ENCODE results near the gene MFSD12. TPM values are rescaled to one million over a fixed set of nuclear protein-coding genes. Genes with fewer than 3 reads are reported as not detected.
A peak's percentile ranks its signal among the peaks of the same experiment; 100 is the strongest.

Gene MFSD12
- total and polyA plus RNA-seq, 2 of the 8 experiments (the other 6 are each of a cell fraction or from before 2014, with no cell fraction given), result 59.6 to 71.3 TPM

GRCh38 chr19:3555653-3556422 lies 1.5 kb downstream of the MFSD12 start:
- H2AK5ac ChIP-seq (ENCODE audit: low read depth, low read length), result no peak overlapping the region
- peak overlapping the region; percentile 57; the same call in 1 of the 2 replicates for H4K8ac ChIP-seq (ENCODE audit: extremely low read depth, insufficient read depth, low read length)
- 93% methylated on average over 13 of the region's 15 CpGs; no CpG with 5 or more reads in 1 of the 2 experiments for WGBS, 2 experiments (ENCODE audit: extremely low coverage in 1 of 2, insufficient coverage in 1 of 2, insufficient read length in 1 of 2, insufficient replicate concordance in 2 of 2, low coverage in 1 of 2, low lambda C conversion rate in 2 of 2, missing lambda C conversion rate in 1 of 2)
- CTCF ChIA-PET (ENCODE audit: partially characterized antibody), result interaction anchor here (0.6 to 8.5 kb wide), 10 partner anchors 9 to 251 kb away, joined by 3 to 66 read pairs (median 4); no protein-coding TSS in a partner anchor
- peaks cover 0 to 8% of the 10 kb centered on the region in 2 experiments; a peak in 1 of 4 replicates for H3K79me2 ChIP-seq (ENCODE audit: control insufficient read depth in 1 of 2, insufficient read depth in 2 of 2, low read length in 2 of 2)
- H3K4me2 ChIP-seq (ENCODE audit: insufficient read depth in 1 of 2, low read depth in 2 of 2, low read length in 2 of 2), result peak overlapping the region; percentile 63 to 84; a peak in 2 of 4 replicates
- H3K9me3 ChIP-seq (ENCODE audit: insufficient read depth in 2 of 2, low read depth in 1 of 2, low read length in 1 of 2), result no peaks in the 10 kb centered on the region
- no peak overlapping the region for H2BK20ac ChIP-seq (ENCODE audit: low read length)
- H2BK12ac ChIP-seq (ENCODE audit: low read depth, low read length), result no peak overlapping the region
- H2BK15ac ChIP-seq (ENCODE audit: low read length), result no peak overlapping the region
- no peak overlapping the region for H3K4ac ChIP-seq (replicated peaks; ENCODE audit: insufficient read length, low read depth, low read length)
- H3K56ac ChIP-seq (replicated peaks; ENCODE audit: insufficient read length, low read depth, low read length), result no peak overlapping the region
- peaks cover 10 to 21% of the 10 kb centered on the region in 2 experiments for H4K20me1 ChIP-seq (replicated peaks in 1 of 2; ENCODE audit: control insufficient read depth in 1 of 2, insufficient read depth in 2 of 2, low read length in 2 of 2)
- no peak overlapping the region for H3K23ac ChIP-seq (ENCODE audit: insufficient read length)
- H3K23me2 ChIP-seq (ENCODE audit: low read depth, low read length), result peaks cover 11% of the 10 kb centered on the region
- FAIRE-seq (no peak), DNase-seq (ENCODE audit: low read depth in 1 of 2, low spot score in 2 of 2) (no peak)
- H3K27me3 ChIP-seq (replicated peaks in 1 of 4; ENCODE audit: control insufficient read depth in 3 of 4, extremely low read depth in 1 of 4, insufficient read depth in 3 of 4, low read length in 3 of 4), result peaks cover 0 to 15% (median 7%) of the 10 kb centered on the region in 4 experiments; a peak in 4 of 7 replicates
- POLR2A ChIA-PET (ENCODE audit: partially characterized antibody), result interaction anchor here (0.7 to 2.3 kb wide), 8 partner anchors 9 to 51 kb away, joined by 3 to 12 read pairs (median 4); partner anchors contain the start of genes HMG20B, TBXA2R and TEKTIP1
- peaks cover 7% of the 10 kb centered on the region for H3K79me1 ChIP-seq (ENCODE audit: low read depth, low read length)
- H3K36me3 ChIP-seq (ENCODE audit: control insufficient read depth in 2 of 4, insufficient read depth in 4 of 4, low read length in 3 of 4), result no peaks in the 10 kb centered on the region
- no peak overlapping the region for H2BK120ac ChIP-seq (replicated peaks; ENCODE audit: low read depth, low read length)
- no peak overlapping the region for H4K5ac ChIP-seq (ENCODE audit: insufficient read length, low read depth, low read length)
- H3K9ac ChIP-seq (replicated peaks in 1 of 4; ENCODE audit: extremely low read depth in 1 of 4, low read depth in 3 of 4, low read length in 3 of 4), result no peak overlapping the region
- no peak overlapping the region for H4K91ac ChIP-seq (replicated peaks; ENCODE audit: insufficient read length, low read length)
- peaks cover 0 to 8% (median 6%) of the 10 kb centered on the region in 4 experiments; a peak in 5 of 7 replicates for H3K4me1 ChIP-seq (replicated peaks in 1 of 4; ENCODE audit: control insufficient read depth in 3 of 4, insufficient read depth in 4 of 4, low read length in 3 of 4)
- H2BK5ac ChIP-seq (ENCODE audit: low read depth, low read length), result no peak overlapping the region
- no peak overlapping the region for H2AFZ ChIP-seq (ENCODE audit: low read length)
- no peak overlapping the region for H3K14ac ChIP-seq (ENCODE audit: insufficient read length)
- H3K18ac ChIP-seq (ENCODE audit: extremely low read depth, low read length), result no peak overlapping the region
- no peak overlapping the region; a peak in 1 of 8 replicates for H3K4me3 ChIP-seq (ENCODE audit: extremely low read depth in 1 of 4, insufficient read depth in 2 of 4, low read depth in 3 of 4, low read length in 4 of 4)
- H3K27ac ChIP-seq (ENCODE audit: low read depth, low read length), result no peak overlapping the region
- TF ChIP-seq POLR2A (IDR thresholded peaks at IDR 0.05; ENCODE audit: control extremely low read depth in 1 of 2, low read depth in 2 of 2, low read length in 2 of 2) (no peak), SP4 (IDR thresholded peaks at IDR 0.05; ENCODE audit: low read length) (no peak), SIN3A (conservative IDR thresholded peaks at IDR 0.05 in 1 of 2, IDR thresholded peaks at IDR 0.05 in 1 of 2; ENCODE audit: low read depth in 1 of 2, low read length in 2 of 2) (no peak), RNF2 (IDR thresholded peaks at IDR 0.05; ENCODE audit: borderline replicate concordance, low read depth, low read length, missing control alignments, poor library complexity, severe bottlenecking) (no peak), POLR2AphosphoS5 (IDR thresholded peaks at IDR 0.05; ENCODE audit: low read depth, low read length) (no peak), BCL11A (IDR thresholded peaks at IDR 0.05; ENCODE audit: low read depth in 2 of 2, low read length in 2 of 2) (no peak), E2F6 (IDR thresholded peaks at IDR 0.05) (no peak), CREB1 (IDR thresholded peaks at IDR 0.05) (no peak), POU5F1 (IDR thresholded peaks at IDR 0.05; ENCODE audit: low read depth, low read length) (no peak), TCF12 (IDR thresholded peaks at IDR 0.05; ENCODE audit: low read depth, low read length) (no peak), HDAC6 (IDR thresholded peaks at IDR 0.05; ENCODE audit: low read depth, low read length) (no peak), CHD1 (IDR thresholded peaks at IDR 0.05; ENCODE audit: low read depth, low read length) (no peak)

All from H1 (cell line).